GM13977 (cell line): ENCODE results near the gene MARK3.
"Not testable (repeated sequence)": the region's sequence is repeated elsewhere in the genome, so short reads cannot be mapped to it uniquely, and the experiment has no call there.

Experiments used
- DNase-seq: peaks from one replicate; pipeline ENCODE4 v3.0.0; 2012; ENCODE audit warnings: low spot score
- in situ Hi-C: fragments of 300-500 bp; cut with MboI; formaldehyde crosslinking; loops from one replicate; pipeline ENCODE4 v1.12.0; 2022; ENCODE audit warnings: low sequenced_read_pairs, low pct_unique_long_range_greater_than_20kb, mixed read lengths, inconsistent platforms; ENCODE audit not compliant: unreplicated experiment
- TF ChIP-seq, protein P1 (sequence below): IDR thresholded peaks from 2 replicates; pipeline ENCODE4 v1.5.1; 2012; ENCODE audit warnings: mild to moderate bottlenecking, control low read depth; ENCODE audit not compliant: insufficient read depth; ENCODE audit errors: extremely low read depth, missing control alignments

Gene MARK3

DNA sequence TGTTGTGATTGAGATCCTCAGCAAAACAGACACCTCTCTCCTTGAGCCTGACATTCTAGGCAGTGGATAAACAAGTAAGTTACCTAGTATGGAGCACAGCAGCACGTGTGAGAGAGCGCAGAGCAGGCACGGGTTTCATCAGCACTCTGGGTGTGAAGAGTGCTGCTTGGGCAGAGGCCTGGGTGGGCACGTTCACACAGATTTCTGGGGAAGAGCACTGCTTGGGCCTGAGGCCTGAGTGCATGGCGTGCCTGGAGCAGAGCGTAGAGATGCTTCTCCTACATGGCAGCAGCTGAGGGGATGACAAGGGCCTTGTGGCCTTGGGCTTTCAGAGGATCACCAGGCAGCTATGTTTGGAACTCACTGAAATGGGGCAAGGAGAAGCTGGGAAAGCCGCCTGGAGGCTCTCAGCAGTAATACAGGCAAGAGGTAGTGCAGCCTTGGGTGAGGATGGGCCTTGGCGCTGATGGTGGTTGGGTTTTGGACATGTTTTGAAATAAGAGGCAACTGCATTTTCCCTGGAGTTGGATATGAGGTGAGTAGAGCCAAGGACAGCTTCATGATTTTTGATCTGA, 119.9 kb downstream of the MARK3 start:
- TF ChIP-seq, protein P1, sequence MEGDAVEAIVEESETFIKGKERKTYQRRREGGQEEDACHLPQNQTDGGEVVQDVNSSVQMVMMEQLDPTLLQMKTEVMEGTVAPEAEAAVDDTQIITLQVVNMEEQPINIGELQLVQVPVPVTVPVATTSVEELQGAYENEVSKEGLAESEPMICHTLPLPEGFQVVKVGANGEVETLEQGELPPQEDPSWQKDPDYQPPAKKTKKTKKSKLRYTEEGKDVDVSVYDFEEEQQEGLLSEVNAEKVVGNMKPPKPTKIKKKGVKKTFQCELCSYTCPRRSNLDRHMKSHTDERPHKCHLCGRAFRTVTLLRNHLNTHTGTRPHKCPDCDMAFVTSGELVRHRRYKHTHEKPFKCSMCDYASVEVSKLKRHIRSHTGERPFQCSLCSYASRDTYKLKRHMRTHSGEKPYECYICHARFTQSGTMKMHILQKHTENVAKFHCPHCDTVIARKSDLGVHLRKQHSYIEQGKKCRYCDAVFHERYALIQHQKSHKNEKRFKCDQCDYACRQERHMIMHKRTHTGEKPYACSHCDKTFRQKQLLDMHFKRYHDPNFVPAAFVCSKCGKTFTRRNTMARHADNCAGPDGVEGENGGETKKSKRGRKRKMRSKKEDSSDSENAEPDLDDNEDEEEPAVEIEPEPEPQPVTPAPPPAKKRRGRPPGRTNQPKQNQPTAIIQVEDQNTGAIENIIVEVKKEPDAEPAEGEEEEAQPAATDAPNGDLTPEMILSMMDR = no peak
- peak; percentile 7 for DNase-seq

DNA sequence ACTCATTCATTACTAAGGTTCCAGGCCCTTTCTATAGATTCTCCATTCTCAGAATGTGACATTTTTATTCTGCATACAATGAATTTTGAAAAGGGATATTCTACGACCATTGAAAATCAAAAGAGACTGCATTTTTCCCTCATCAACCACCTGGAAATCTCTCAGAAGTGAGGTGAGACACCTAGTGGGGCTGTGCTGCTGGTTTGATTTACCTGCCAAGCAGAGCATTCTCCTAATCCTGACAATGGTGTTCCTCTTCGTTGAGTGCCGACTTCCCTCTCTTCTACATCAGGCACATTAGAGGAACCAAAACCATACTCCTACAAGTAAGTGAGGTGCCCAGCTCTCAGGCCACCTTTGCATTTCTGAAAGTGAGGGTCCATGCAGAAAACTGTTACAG, 122.5 kb downstream of the MARK3 start:
- peak; percentile 4 for DNase-seq
- in situ Hi-C loops = loop anchor here (10.0 kb wide), 1 partner anchor 47 kb away; no protein-coding TSS in a partner anchor
- TF ChIP-seq, protein P1 = no peak

More for the DNA sequence above, 119.9 kb downstream of the MARK3 start:
- in situ Hi-C loops = loop anchor here (10.0 kb wide), 1 partner anchor 50 kb away; no protein-coding TSS in a partner anchor

DNA sequence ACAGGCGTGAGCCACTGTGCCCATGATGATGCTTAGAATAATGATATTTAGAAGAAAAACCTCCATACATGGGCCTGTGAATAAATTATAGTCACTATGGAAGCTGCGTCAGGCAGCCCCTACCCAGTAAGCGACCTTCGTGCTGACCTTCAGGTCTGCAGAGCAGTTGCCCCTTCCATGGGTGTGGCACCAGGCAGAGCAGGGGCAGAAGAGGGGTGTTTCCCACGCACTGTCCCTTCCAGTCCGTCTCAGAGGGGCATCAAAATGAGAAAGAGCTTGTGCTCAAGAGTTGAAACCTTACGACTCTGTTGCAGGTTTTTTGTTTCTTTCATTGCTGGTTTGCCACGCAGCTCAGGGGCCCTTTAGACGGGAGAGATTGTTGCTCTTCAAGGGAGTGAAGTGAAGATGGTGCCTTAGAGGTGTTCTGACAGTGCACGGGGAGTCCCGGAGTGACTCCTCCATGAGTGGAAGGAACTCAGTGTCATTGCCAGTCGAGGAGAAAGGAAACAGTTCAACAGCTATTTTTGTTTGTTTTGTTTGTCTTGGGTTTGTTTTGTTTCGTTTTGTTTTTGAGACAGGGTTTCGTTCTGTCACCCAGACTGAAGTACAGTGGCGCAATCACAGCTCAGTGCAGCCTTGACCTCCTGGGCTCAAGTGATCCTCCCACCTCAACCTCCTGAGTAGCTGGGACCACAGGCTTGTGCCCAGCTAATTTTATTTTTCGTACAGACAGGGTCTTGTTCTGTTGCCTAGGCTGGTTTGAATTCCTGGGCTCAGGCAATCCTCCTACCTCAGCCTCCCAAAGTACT, 123.5 kb downstream of the MARK3 start:
- TF ChIP-seq, protein P1 = no peak
- DNase-seq = peak; percentile 6
- in situ Hi-C loops = loop anchor here (10.0 kb wide), 1 partner anchor 46 kb away; no protein-coding TSS in a partner anchor

DNA sequence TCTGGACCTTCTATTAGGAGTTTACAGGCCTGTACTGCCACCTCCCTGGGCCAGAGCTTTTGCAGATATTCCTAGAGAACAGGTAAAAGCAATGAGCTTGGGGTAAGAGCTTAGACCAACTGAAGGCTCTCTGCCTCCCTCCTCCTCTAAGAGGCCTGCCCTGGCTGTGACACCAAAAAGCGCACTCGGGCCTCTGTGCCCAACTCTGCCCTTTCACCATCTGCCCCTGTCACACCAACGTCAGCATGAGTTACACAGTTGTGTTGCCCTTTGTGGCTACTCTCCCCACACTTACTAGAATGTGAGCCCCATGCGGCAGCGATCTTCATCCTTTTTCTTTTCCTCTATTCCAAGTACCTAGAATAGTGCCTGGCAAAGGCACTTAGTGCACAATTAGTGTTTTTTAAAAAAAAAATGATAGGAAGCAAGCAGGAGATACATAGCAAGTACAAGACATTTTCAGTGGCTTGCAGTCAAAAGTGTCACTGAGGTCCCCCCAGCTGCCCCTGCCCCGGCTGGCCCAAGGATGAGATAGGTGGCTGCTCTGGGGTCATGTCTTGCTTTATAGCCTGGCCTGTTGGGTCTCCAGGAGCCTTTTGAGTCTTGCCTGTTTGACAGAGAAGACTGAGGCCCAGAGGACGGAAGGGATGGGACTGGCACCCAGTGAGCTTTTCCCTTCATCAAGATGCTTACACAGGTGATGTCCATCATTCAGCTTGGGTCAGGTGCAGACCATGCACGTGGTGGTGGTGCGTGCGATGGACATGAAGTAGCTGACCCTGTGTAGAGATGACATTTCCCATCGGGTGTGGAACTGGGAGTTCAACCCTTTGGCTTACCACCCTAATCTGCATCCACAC, 124.9 kb downstream of the MARK3 start:
- in situ Hi-C loops = loop anchor here (10.0 kb wide), 1 partner anchor 45 kb away; no protein-coding TSS in a partner anchor
- TF ChIP-seq, protein P1 = no peak
- peak; percentile 7 for DNase-seq

DNA sequence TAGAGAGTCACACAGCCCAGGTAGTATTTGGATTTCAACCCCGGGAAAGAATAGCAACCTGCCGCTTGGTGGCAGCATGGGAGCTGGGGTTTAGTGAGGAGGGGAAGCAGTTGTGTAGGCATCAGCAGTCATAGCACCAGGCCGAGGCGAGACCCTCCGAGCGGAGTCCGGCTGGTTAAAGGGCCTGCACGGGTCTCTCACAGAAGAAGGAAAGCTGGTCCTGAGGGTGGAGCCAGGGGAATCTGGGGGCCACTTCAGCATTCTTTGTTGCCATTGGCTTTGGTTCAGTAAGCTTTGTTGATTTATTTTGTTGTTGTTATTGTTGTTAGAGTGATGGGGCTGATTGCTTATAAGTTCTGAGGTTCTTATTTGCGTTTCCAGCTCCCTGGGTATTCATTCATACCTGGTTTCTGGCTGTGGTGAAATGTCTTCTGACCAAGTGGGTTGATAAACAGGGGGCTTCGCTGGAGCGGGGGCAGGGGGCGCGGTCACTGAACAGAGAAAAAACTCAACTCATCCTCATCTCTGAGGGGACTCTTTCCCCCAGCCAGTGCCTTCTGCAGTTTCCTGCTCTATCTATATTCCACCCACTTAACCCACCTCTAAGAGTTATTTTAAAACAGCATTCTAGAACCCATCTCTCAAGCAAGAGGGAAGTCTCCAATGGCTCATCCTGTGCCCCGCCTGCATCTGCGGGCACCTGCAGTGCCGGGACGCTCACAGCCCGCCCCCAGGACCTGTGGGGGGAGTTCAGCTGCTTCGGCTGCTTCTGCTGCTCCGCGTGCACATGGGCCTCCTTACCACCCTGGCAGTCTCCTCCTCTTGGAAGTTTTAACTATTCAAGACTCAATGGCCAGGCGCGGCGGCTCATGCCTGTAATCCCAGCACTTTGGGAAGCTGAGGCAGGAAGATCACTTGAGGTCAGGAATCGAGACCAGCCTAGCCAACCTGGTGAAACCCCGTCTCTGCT, 125.8 kb downstream of the MARK3 start:
- in situ Hi-C loops = no loop called here
- DNase-seq = peak; percentile 6
- TF ChIP-seq, protein P1 = no peak

DNA sequence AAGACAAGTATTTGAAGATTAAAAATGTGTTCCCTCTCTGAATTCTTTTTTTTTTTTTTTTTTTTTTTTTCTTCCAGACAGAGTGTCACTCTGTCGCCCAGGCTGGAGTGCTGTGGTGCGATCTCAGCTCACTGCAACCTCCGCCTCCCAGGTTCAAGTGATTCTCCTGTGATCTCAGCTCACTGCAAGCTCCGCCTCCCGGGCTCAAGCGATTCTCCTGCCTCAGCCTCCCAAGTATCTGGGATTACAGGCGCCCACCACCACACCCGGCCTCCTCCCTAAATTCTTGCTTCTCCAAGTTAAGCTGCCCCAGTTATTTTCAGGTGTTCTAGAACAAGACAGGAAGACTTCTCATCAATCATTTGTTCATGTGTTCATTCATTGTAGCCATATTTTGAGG, 127.0 kb downstream of the MARK3 start:
- in situ Hi-C loops, DNase-seq: not testable (repeated sequence)
